IMR-90 (cell line): Measurements from ENCODE around the gene EIF4G3. TPM values are rescaled to one million over a fixed set of nuclear protein-coding genes. Genes with fewer than 3 reads are reported as not detected.

ENCODE experiments used
- ATAC-seq: fragments of 200-7000 bp; cut with Tn5 transposase; 2 replicates; pipeline ENCODE4 v1.9.1; 2020; ENCODE audit warnings: low read depth, mild to moderate bottlenecking, moderate library complexity
- BruUV-seq: library from RNA; stranded (reverse); fragments of 400-500 nt; replicated peaks from 2 replicates; lab custom pipeline; 2021; lab: Mats Ljungman, UMichigan
- CTCF ChIA-PET: fragments of 300-600 bp; formaldehyde crosslinking; extraction: SDS; loops from one replicate; lab custom pipeline; 2021; ENCODE audit warnings: antibody characterized with exemption; lab: Yijun Ruan, JAX
- POLR2A ChIA-PET: fragments of 300-600 bp; sonication (Branson Sonifier 250); formaldehyde crosslinking; loops from one replicate; lab custom pipeline; 2022; ENCODE audit warnings: antibody characterized with exemption; ENCODE audit not compliant: unreplicated experiment; lab: Charles Lee
- DNase-seq: peaks from one replicate; pipeline ENCODE4 v3.0.0; 2013
- H2AFZ ChIP-seq: replicated peaks from 2 replicates; pipeline ENCODE3; 2013; ENCODE audit warnings: low read length, mild to moderate bottlenecking; ENCODE audit not compliant: poor library complexity
- H2AK5ac ChIP-seq: 2 replicates; pipeline ENCODE4 v1.6.1; 2013; ENCODE audit warnings: low read depth, low read length, inconsistent platforms
- H2AK9ac ChIP-seq: replicated peaks from 2 replicates; pipeline ENCODE3; 2013; ENCODE audit warnings: mild to moderate bottlenecking, low read depth, low read length, moderate library complexity; ENCODE audit not compliant: poor library complexity
- H2BK120ac ChIP-seq: 2 replicates; pipeline ENCODE4 v1.6.1; 2013; ENCODE audit warnings: low read depth, low read length, inconsistent platforms
- H2BK15ac ChIP-seq: 3 replicates; pipeline ENCODE4 v1.6.1; 2013; ENCODE audit warnings: low read depth, low read length, inconsistent platforms
- H2BK20ac ChIP-seq: 2 replicates; pipeline ENCODE4 v1.6.1; 2013; ENCODE audit warnings: low read depth, mild to moderate bottlenecking, inconsistent platforms, low read length, moderate library complexity
- H2BK5ac ChIP-seq: 2 replicates; pipeline ENCODE4 v1.6.1; 2013; ENCODE audit warnings: mild to moderate bottlenecking, low read depth, low read length, inconsistent platforms; ENCODE audit not compliant: poor library complexity, severe bottlenecking
- H3K14ac ChIP-seq: replicated peaks from 2 replicates; pipeline ENCODE4 v1.6.1; 2013; ENCODE audit warnings: low read depth, low read length, inconsistent platforms
- H3K18ac ChIP-seq: 2 replicates; pipeline ENCODE4 v1.6.1; 2013; ENCODE audit warnings: low read depth, low read length, control low read depth
- H3K23ac ChIP-seq: 2 replicates; pipeline ENCODE4 v1.6.1; 2013; ENCODE audit warnings: low read depth, low read length, inconsistent platforms
- H3K27ac ChIP-seq: 2 replicates; pipeline ENCODE4 v1.5.1; 2013; ENCODE audit warnings: mild to moderate bottlenecking, control low read depth, low read length; ENCODE audit not compliant: insufficient read depth
- H3K27me3 ChIP-seq: 2 replicates; pipeline ENCODE4 v1.6.1; 2013; ENCODE audit warnings: low read length; ENCODE audit not compliant: control insufficient read depth, insufficient read depth
- H3K36me3 ChIP-seq: 2 replicates; pipeline ENCODE4 v1.6.1; 2013; ENCODE audit warnings: low read length, mixed read lengths; ENCODE audit not compliant: control insufficient read depth, insufficient read depth
- H3K4ac ChIP-seq: 2 replicates; pipeline ENCODE4 v1.6.1; 2013; ENCODE audit warnings: low read depth, low read length, inconsistent platforms
- H3K4me1 ChIP-seq: 2 replicates; pipeline ENCODE4 v1.6.1; 2013; ENCODE audit warnings: low read length, mixed read lengths; ENCODE audit not compliant: control insufficient read depth, insufficient read depth
- H3K4me2 ChIP-seq: 2 replicates; pipeline ENCODE4 v1.6.1; 2013; ENCODE audit warnings: low read depth, mild to moderate bottlenecking, control low read depth, low read length, moderate library complexity
- H3K4me3 ChIP-seq: 2 replicates; pipeline ENCODE4 v1.5.1; 2013; ENCODE audit warnings: low read depth, mild to moderate bottlenecking, control low read depth, low read length, moderate library complexity; ENCODE audit not compliant: insufficient read depth
- H3K56ac ChIP-seq: 2 replicates; pipeline ENCODE4 v1.6.1; 2013; ENCODE audit warnings: low read length, inconsistent platforms; ENCODE audit not compliant: insufficient read depth; ENCODE audit errors: extremely low read depth
- H3K79me1 ChIP-seq, 2 experiments: 2 replicates each; pipeline ENCODE4 v1.6.1; 2013; ENCODE audit warnings: low read length in 2 of 2, inconsistent platforms in 1 of 2, low read depth in 1 of 2
- H3K9ac ChIP-seq: 2 replicates; pipeline ENCODE4 v1.6.1; 2013; ENCODE audit warnings: low read depth, low read length, control low read depth
- H3K9me1 ChIP-seq: 2 replicates; pipeline ENCODE4 v1.6.1; 2013; ENCODE audit warnings: low read length, inconsistent platforms; ENCODE audit not compliant: insufficient read depth
- H3K9me3 ChIP-seq: 2 replicates; pipeline ENCODE4 v1.6.1; 2013; ENCODE audit warnings: low read length; ENCODE audit not compliant: control insufficient read depth, insufficient read depth
- H4K20me1 ChIP-seq: 2 replicates; pipeline ENCODE4 v1.6.1; 2013; ENCODE audit warnings: low read length, inconsistent platforms; ENCODE audit not compliant: insufficient read depth
- H4K5ac ChIP-seq: 2 replicates; pipeline ENCODE4 v1.6.1; 2013; ENCODE audit warnings: mild to moderate bottlenecking, low read depth, low read length, control low read depth
- H4K8ac ChIP-seq, 2 experiments: 2 replicates each; pipeline ENCODE4 v1.6.1; 2013; ENCODE audit warnings: low read depth in 2 of 2, low read length in 2 of 2, control low read depth in 1 of 2, inconsistent platforms in 1 of 2
- H4K91ac ChIP-seq: 2 replicates; pipeline ENCODE4 v1.6.1; 2013; ENCODE audit warnings: low read depth, low read length, inconsistent platforms; ENCODE audit not compliant: insufficient read depth
- BHLHE40 ChIP-seq: fragments of 150-350 bp; IDR thresholded peaks from 2 replicates; pipeline ENCODE4 v1.6.1; 2016; ENCODE audit warnings: mild to moderate bottlenecking, low read depth, low read length
- CEBPB ChIP-seq: IDR thresholded peaks from 2 replicates; pipeline ENCODE4 v1.6.1; 2012; ENCODE audit warnings: low read depth, low read length, improper control_type of control experiment
- CHD1 ChIP-seq: IDR thresholded peaks from 2 replicates; pipeline ENCODE4 v1.6.1; 2012; ENCODE audit warnings: low read depth, low read length, improper control_type of control experiment
- CTCF ChIP-seq: conservative IDR thresholded peaks from 2 replicates; pipeline ENCODE4 v1.5.1; 2012; ENCODE audit warnings: mild to moderate bottlenecking, low read depth, low read length, improper control_type of control experiment
- MAZ ChIP-seq: IDR thresholded peaks from 2 replicates; pipeline ENCODE4 v1.6.1; 2012; ENCODE audit warnings: low read depth, mild to moderate bottlenecking, low read length, improper control_type of control experiment, moderate library complexity, borderline replicate concordance
- MXI1 ChIP-seq: IDR thresholded peaks from 2 replicates; pipeline ENCODE4 v1.6.1; 2012; ENCODE audit warnings: low read depth, mild to moderate bottlenecking, low read length, moderate library complexity, borderline replicate concordance
- RCOR1 ChIP-seq: IDR thresholded peaks from 2 replicates; pipeline ENCODE4 v1.6.1; 2012; ENCODE audit warnings: mild to moderate bottlenecking, low read length, improper control_type of control experiment; ENCODE audit not compliant: insufficient replicate concordance
- WGBS, 2 experiments: methylation state at CpG; one replicate each; pipeline versions ENCODE4 v1.1.5 to v1.1.7; 2013; ENCODE audit warnings: missing lambda C conversion rate in 2 of 2; ENCODE audit not compliant: insufficient read length in 1 of 2; ENCODE audit errors: extremely low coverage in 2 of 2; 5-methylcytosine and 5-hydroxymethylcytosine counted together
- dilution Hi-C: fragments of 300-500 bp; cut with HindIII; formaldehyde crosslinking; loops from one replicate; pipeline ENCODE4 v1.14.3; 2018; ENCODE audit warnings: low sequenced_read_pairs; ENCODE audit not compliant: unreplicated experiment
- in situ Hi-C: fragments of 300-500 bp; cut with MboI; formaldehyde crosslinking; loops from 3 replicates; pipeline ENCODE4 v1.14.3; 2019; ENCODE audit warnings: low sequenced_read_pairs, inconsistent platforms, mixed read lengths
- intact Hi-C: fragments of 100-400 bp; cut with micrococcal nuclease; formaldehyde crosslinking; loops from 2 replicates; pipeline ENCODE4 v1.10.0; 2022
- polyA plus RNA-seq, 3 experiments: library from polyadenylated mRNA; depleted of rRNA; stranded (reverse); fragments of >200 nt; gene quantifications; 2 replicates each; pipeline ENCODE4 v1.2.3, GENCODE V29; 2012; ENCODE audit warnings: low replicate concordance in 1 of 3
- total RNA-seq: library from RNA; depleted of rRNA; stranded (reverse); fragments of >200 nt; gene quantifications from 2 replicates; pipeline ENCODE4 v1.2.3, GENCODE V29; 2012

The EIF4G3 gene
- total and polyA plus RNA-seq, 2 of the 4 experiments (the other 2 are of a cell fraction): 25.8 to 49.2 TPM

DNA sequence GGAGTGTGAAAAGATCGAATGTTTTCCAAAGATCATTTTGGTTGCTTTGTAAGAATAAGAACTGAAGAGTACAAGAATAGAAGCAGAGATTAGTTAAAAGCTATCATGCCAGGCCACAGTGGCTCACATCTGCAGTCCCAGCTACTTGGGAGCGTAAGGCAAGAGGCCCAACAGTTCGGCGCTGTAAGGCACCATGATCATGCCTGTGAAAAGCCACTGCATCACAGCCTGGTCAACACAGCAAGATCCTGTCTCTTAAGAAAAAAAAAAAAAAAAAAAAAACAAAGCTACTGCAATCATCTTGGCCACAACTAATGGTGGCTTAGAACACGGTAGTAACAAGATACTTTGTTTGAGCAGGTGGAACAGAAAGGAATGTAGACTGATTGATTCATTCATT, 116.2 kb downstream of the EIF4G3 start:
- Histone ChIP-seq H4K20me1 (peaks cover 13% of the 10 kb centered on the region; the same call in 1 of the 2 replicates), H2BK20ac (no peak overlapping the region), H2BK120ac (no peak overlapping the region), H4K8ac (no peak overlapping the region), H3K9ac (no peak overlapping the region), H4K5ac (no peak overlapping the region), H2AFZ (no peak overlapping the region), H3K36me3 (no peaks in the 10 kb centered on the region; the same call in 1 of the 2 replicates), H2AK9ac (no peak overlapping the region), H3K23ac (peak overlapping the region; percentile 12; the same call in 1 of the 2 replicates), H2BK5ac (no peak overlapping the region), H3K56ac (no peak overlapping the region), H2BK15ac (no peak overlapping the region), H3K79me1 (peaks cover 16 to 50% of the 10 kb centered on the region in 2 experiments), H3K9me1 (0 out of 2 replicates have a peak, but pooled peaks cover 3% of the 10 kb centered on the region), H3K14ac (no peak overlapping the region), H3K4me1 (peaks cover 2% of the 10 kb centered on the region; the same call in 1 of the 2 replicates), H2AK5ac (0 out of 2 replicates have a peak overlapping the region, but pooled peaks have one; percentile 23), H3K4me3 (no peak overlapping the region), H3K27me3 (no peaks in the 10 kb centered on the region), H3K4me2 (no peak overlapping the region), H3K18ac (no peak overlapping the region), H3K27ac (no peak overlapping the region), H3K9me3 (no peaks in the 10 kb centered on the region), H3K4ac (no peak overlapping the region), H4K91ac (no peak overlapping the region)
- ChIA-PET CTCF (interaction anchor here (0.6 kb wide), 1 partner anchor 367 kb away, joined by 11 read pairs; no protein-coding TSS in a partner anchor), POLR2A (no interaction called here)
- TF ChIP-seq CTCF (no peak), RCOR1 (no peak), BHLHE40 (no peak), MAZ (no peak), CEBPB (no peak), CHD1 (no peak), MXI1 (no peak)
- dilution Hi-C loops (no loop called here), intact Hi-C loops (no loop called here), in situ Hi-C loops (no loop called here)
- no peak for ATAC-seq
- no peak for DNase-seq
- WGBS, 2 experiments: 100% methylated on average over 2 of the region's 5 CpGs; no CpG with 5 or more reads in 1 of the 2 experiments
- BruUV-seq: no TSS peak
